K562 (cell line): Measurements from ENCODE around the gene ENG.

Experiments used
- GABPB1 ChIP-seq: sonication (generic); formaldehyde crosslinking; IDR thresholded peaks from 2 replicates; pipeline ENCODE4 v1.8.0; 2022; ENCODE audit warnings: mild to moderate bottlenecking, missing genetic modification reagents
- MTA3 ChIP-seq: fragments of 450-650 bp; formaldehyde crosslinking; IDR thresholded peaks from 2 replicates; pipeline ENCODE4 v1.6.1; 2017; ENCODE audit warnings: mild to moderate bottlenecking, borderline replicate concordance
- NRF1 ChIP-seq, 2 experiments: fragments of 450-650 bp; IDR thresholded peaks in 1 of 2; conservative IDR thresholded peaks in 1 of 2; 2 replicates each; pipeline ENCODE4 v1.6.1; 2014; ENCODE audit warnings: mild to moderate bottlenecking in 2 of 2
- POLR2A ChIP-seq: fragments of 450-650 bp; conservative IDR thresholded peaks from 2 replicates; pipeline ENCODE4 v1.6.1; 2016
- SOX6 ChIP-seq: fragments of 450-650 bp; IDR thresholded peaks from 2 replicates; pipeline ENCODE4 v1.6.1; 2014; ENCODE audit warnings: mild to moderate bottlenecking
- TCF3 ChIP-seq: sonication (generic); formaldehyde crosslinking; IDR thresholded peaks from 2 replicates; pipeline ENCODE4 v1.4.0; 2020; ENCODE audit warnings: mild to moderate bottlenecking, missing genetic modification reagents
- ZNF274 ChIP-seq: IDR thresholded peaks from 2 replicates; pipeline ENCODE4 v1.6.1; 2011; ENCODE audit warnings: low read depth, mild to moderate bottlenecking, low read length, moderate library complexity, borderline replicate concordance
- ZNF57 ChIP-seq: fragments of 450-650 bp; formaldehyde crosslinking; IDR thresholded peaks from 2 replicates; pipeline ENCODE4 v1.4.0; 2020; ENCODE audit warnings: mild to moderate bottlenecking, moderate library complexity
- TF ChIP-seq, protein P1 (sequence below): fragments of 250-450 bp; sonication (Bioruptor Pico); IDR thresholded peaks from 2 replicates; pipeline ENCODE4 v1.8.0; 2021; ENCODE audit warnings: moderate library complexity, mild to moderate bottlenecking, inconsistent platforms
- TF ChIP-seq, protein P2 (sequence below): sonication (generic); formaldehyde crosslinking; IDR thresholded peaks from 2 replicates; pipeline ENCODE4 v1.5.0; 2020; ENCODE audit warnings: missing genetic modification reagents

DNA sequence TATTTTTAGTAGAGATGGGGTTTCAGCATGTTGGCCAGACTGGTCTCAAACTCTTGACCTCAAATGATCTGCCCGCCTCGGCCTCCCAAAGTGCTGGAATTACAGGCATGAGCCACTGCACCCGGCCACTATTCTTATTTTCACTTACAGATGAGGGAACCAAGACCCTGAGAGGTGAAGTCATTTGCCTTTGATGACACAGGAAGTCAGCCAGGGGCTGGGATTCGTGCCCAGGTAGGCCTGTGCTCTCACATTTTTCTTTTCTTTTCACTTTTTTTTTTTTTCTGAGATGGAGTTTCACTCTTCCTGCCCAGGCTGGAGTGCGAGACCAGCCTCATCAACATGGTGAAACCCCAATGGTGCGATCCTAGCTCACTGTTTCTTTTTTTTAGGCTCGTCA is 22.2 kb downstream of the ENG start:
- TF ChIP-seq, protein P1, sequence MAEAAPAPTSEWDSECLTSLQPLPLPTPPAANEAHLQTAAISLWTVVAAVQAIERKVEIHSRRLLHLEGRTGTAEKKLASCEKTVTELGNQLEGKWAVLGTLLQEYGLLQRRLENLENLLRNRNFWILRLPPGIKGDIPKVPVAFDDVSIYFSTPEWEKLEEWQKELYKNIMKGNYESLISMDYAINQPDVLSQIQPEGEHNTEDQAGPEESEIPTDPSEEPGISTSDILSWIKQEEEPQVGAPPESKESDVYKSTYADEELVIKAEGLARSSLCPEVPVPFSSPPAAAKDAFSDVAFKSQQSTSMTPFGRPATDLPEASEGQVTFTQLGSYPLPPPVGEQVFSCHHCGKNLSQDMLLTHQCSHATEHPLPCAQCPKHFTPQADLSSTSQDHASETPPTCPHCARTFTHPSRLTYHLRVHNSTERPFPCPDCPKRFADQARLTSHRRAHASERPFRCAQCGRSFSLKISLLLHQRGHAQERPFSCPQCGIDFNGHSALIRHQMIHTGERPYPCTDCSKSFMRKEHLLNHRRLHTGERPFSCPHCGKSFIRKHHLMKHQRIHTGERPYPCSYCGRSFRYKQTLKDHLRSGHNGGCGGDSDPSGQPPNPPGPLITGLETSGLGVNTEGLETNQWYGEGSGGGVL (CRISPR knock-in tag), result no peak
- no peak for TF ChIP-seq SOX6
- no peak for TF ChIP-seq GABPB1 (CRISPR knock-in tag)
- no peak for TF ChIP-seq ZNF57 (CRISPR knock-in tag)
- TF ChIP-seq, protein P2, sequence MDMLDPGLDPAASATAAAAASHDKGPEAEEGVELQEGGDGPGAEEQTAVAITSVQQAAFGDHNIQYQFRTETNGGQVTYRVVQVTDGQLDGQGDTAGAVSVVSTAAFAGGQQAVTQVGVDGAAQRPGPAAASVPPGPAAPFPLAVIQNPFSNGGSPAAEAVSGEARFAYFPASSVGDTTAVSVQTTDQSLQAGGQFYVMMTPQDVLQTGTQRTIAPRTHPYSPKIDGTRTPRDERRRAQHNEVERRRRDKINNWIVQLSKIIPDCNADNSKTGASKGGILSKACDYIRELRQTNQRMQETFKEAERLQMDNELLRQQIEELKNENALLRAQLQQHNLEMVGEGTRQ (CRISPR knock-in tag), result no peak
- no peak for TF ChIP-seq NRF1 (conservative IDR thresholded peaks at IDR 0.05 in 1 of 2, IDR thresholded peaks at IDR 0.05 in 1 of 2)
- no peak for TF ChIP-seq MTA3
- no peak for TF ChIP-seq TCF3 (CRISPR knock-in tag)
- TF ChIP-seq ZNF274, result no peak
- no peak for TF ChIP-seq POLR2A
